Aorta (tissue), 5 donors: Measurements from ENCODE around the gene FAM193B. TPM values are rescaled to one million over a fixed set of nuclear protein-coding genes. Genes with fewer than 3 reads are reported as not detected.
A peak's percentile ranks its signal among the peaks of the same experiment; 100 is the strongest.
"Not testable (repeated sequence)": the region's sequence is repeated elsewhere in the genome, so short reads cannot be mapped to it uniquely, and the experiment has no call there.

Source experiments
- ATAC-seq: fragments of 200-7000 bp; cut with Tn5 transposase; one replicate; pipeline ENCODE4 v1.9.1; 2022; ENCODE audit warnings: moderate library complexity; ENCODE audit not compliant: low FRiP score
- DNase-seq, 2 donors: peaks; one replicate each; pipeline ENCODE4 v3.0.0-alpha.2; 2020
- H3K27ac ChIP-seq, 2 donors: one replicate each; pipeline ENCODE4 v1.5.1; 2013; ENCODE audit warnings: low read length in 2 of 2, mild to moderate bottlenecking in 2 of 2, moderate library complexity in 2 of 2, control low read depth in 1 of 2, inconsistent platforms in 1 of 2, low read depth in 1 of 2
- H3K27me3 ChIP-seq, 2 donors: one replicate each; pipeline ENCODE4 v1.6.1; 2013; ENCODE audit warnings: control low read depth in 1 of 2, low read length in 1 of 2, mild to moderate bottlenecking in 1 of 2, moderate library complexity in 1 of 2; ENCODE audit not compliant: insufficient read depth in 2 of 2, control insufficient read depth in 1 of 2
- H3K36me3 ChIP-seq, 2 donors: one replicate each; pipeline ENCODE4 v1.6.1; 2013; ENCODE audit warnings: control low read depth in 1 of 2, low read length in 1 of 2, mild to moderate bottlenecking in 1 of 2; ENCODE audit not compliant: insufficient read depth in 2 of 2, control insufficient read depth in 1 of 2
- H3K4me1 ChIP-seq, 2 donors: one replicate each; pipeline ENCODE4 v1.6.1; 2013; ENCODE audit warnings: low read length in 2 of 2, control low read depth in 1 of 2, mild to moderate bottlenecking in 1 of 2, moderate library complexity in 1 of 2; ENCODE audit not compliant: insufficient read depth in 2 of 2, control insufficient read depth in 1 of 2
- H3K4me3 ChIP-seq, 2 donors: one replicate each; pipeline ENCODE4 v1.5.1; 2013; ENCODE audit warnings: low read length in 2 of 2, control low read depth in 1 of 2, mild to moderate bottlenecking in 1 of 2
- H3K9me3 ChIP-seq: one replicate; pipeline ENCODE4 v1.6.1; 2013; ENCODE audit warnings: mild to moderate bottlenecking, low read length; ENCODE audit not compliant: control insufficient read depth
- WGBS, 2 donors: extraction: QIAGEN DNeasy Blood & Tissue Kit; methylation state at CpG; one replicate each; pipeline ENCODE4 v1.1.7; 2013; 5-methylcytosine and 5-hydroxymethylcytosine counted together
- intact Hi-C, 2 donors: fragments of 100-400 bp; cut with DNase I; formaldehyde crosslinking; loops; one replicate each; pipeline versions ENCODE4 v1.14.2 to v1.15.0; 2022
- polyA plus RNA-seq, 2 donors: library from polyadenylated mRNA; stranded (reverse); fragments of 200-250 nt; gene quantifications; one replicate each; pipeline ENCODE4 v1.2.3, GENCODE V29; 2013
- total RNA-seq, 2 donors: library from RNA; stranded (reverse); fragmentation: NEBNext Ultra II Directional; extraction: Animal tissue kit (Norgen Biotek cat#: 25700); gene quantifications; one replicate each; pipeline ENCODE4 v1.2.1, GENCODE V29; 2021
- donor health status: healthy with polysubstance abuse.
- donor health status: Bipolar disorder and iron deficiency.
- donor health status: DM: no; HTN: no; CAD: no.
- donor health status: DM: no; HTN: no; CAD: no.
- donor health status: DM: yes; HTN: yes; CAD: no.

The FAM193B gene
- total and polyA plus RNA-seq, 4 donors = 49.5 to 533 (median 90.0) TPM

GRCh38 chr5:177538876-177539275 is 15.5 kb downstream of the FAM193B start:
- DNase-seq = peak in 1 of 2 donors; percentile 71
- intact Hi-C loops = no loop called here
- H3K9me3 ChIP-seq = no peaks in the 10 kb centered on the region
- H3K27ac ChIP-seq = peak overlapping the region; percentile 1 to 89
- H3K36me3 ChIP-seq = peaks cover 0 to 3% of the 10 kb centered on the region in 2 donors
- no peak overlapping the region for H3K4me3 ChIP-seq
- H3K27me3 ChIP-seq = no peaks in the 10 kb centered on the region
- H3K4me1 ChIP-seq = peaks cover 4 to 18% of the 10 kb centered on the region in 2 donors
- 68 to 76% methylated on average over 10 of the region's 10 CpGs for WGBS, 2 donors
- ATAC-seq = no peak

DNA sequence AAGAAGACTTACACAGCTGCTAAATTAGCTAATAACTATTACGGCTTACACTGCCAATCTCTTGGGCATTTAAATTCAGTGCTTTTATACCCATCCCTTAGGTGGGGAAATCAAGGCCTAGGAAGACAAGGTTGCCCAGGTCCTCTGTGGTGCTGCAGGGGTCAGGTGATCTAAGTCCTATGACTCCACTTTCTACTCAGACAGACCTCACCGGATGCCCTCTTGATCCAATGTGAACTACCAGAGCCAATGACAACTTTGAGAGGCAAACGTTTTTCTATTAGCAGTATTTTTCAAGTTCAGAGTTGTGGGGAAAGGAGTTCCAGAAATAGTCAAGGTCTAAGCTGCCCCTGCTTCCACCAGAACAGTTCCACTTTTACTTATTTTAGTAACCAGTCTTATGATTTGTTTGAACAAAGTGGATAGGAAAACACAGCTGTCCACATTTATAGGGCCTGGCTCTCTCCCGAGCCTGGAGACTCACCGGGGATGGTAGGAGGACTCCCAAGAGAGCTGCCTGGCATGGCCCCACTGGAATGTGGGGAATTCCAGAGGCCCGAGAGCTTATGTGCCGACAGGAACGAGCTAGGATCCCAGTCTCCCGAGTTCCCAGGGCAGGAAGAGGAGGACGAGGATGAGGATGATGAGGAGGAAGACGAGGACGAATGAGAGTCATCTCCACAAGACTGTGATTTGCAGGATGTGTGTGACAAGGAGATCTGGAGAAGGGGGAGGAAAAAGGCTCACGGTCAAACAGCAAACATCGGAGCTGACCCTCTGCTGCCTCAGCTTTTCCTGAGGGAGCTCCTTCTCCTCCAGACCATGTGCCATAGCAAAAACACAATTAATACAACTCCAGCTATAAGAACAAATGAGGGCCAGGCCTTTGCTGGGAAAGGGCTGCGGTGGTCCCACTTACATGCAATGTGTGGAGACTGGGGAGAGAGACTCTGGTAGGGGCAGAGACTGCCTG is 16.7 kb downstream of the FAM193B start:
- intact Hi-C loops = no loop called here
- Histone ChIP-seq H3K27me3 (no peaks in the 10 kb centered on the region), H3K36me3 (no peaks in the 10 kb centered on the region), H3K27ac (peak overlapping the region in 1 of 2 donors; percentile 89), H3K9me3 (no peaks in the 10 kb centered on the region), H3K4me1 (peaks cover 3 to 10% of the 10 kb centered on the region in 2 donors), H3K4me3 (no peak overlapping the region)
- 6 to 7% methylated on average over 15 of the region's 15 CpGs for WGBS, 2 donors
- DNase-seq (peak; percentile 87 to 92), ATAC-seq (peak; percentile 76)

- peaks cover 2 to 10% of the 10 kb centered on the region in 2 donors for H3K4me1 ChIP-seq
- no peak overlapping the region for H3K4me3 ChIP-seq
- DNase-seq (peak in 1 of 2 donors; percentile 65), ATAC-seq (no peak)
- intact Hi-C loops = no loop called here
- no peaks in the 10 kb centered on the region for H3K27me3 ChIP-seq
- no peaks in the 10 kb centered on the region for H3K9me3 ChIP-seq
- 79 to 81% methylated on average over 10 of the region's 10 CpGs for WGBS, 2 donors
- peak overlapping the region in 1 of 2 donors; percentile 65 for H3K27ac ChIP-seq
- H3K36me3 ChIP-seq = peaks cover 0 to 2% of the 10 kb centered on the region in 2 donors
Observed at GRCh38 chr5:177536386-177536785, 18.0 kb downstream of the FAM193B start.

DNA sequence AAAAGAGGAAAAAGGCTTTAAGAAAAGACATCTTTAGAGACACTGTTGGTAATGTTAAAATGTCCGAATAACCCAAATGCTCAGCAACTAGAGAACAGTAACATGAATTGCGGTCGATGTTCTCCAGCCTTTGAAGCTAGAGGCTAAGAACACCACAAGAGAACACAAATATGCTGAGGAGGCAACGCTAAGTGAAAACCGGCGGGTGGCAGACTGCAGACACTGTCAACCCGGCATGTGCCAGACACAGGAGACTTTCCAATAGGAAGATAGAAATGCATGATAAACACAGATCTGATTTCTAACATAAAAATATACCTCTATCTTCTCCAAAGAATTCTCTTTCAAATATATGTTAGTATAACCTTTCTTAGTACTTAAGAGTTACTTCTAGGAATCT is 19.2 kb downstream of the FAM193B start:
- no peak overlapping the region for H3K27ac ChIP-seq
- intact Hi-C loops = no loop called here
- DNase-seq (no peak), ATAC-seq (no peak)
- peaks cover 2 to 10% of the 10 kb centered on the region in 2 donors for H3K4me1 ChIP-seq
- no peaks in the 10 kb centered on the region for H3K27me3 ChIP-seq
- H3K36me3 ChIP-seq = peaks cover 0 to 4% of the 10 kb centered on the region in 2 donors
- H3K9me3 ChIP-seq = no peaks in the 10 kb centered on the region
- WGBS, 2 donors = 88% methylated on average over 7 of the region's 7 CpGs
- no peak overlapping the region for H3K4me3 ChIP-seq

- DNase-seq, ATAC-seq, H3K27ac ChIP-seq, H3K36me3 ChIP-seq, H3K27me3 ChIP-seq, H3K4me3 ChIP-seq, H3K9me3 ChIP-seq, intact Hi-C loops, H3K4me1 ChIP-seq: not testable (repeated sequence)
- WGBS, 2 donors = 90 to 91% methylated on average over 7 of the region's 7 CpGs
Observed at GRCh38 chr5:177534433-177534832, 19.9 kb downstream of the FAM193B start.

- 86 to 92% methylated on average over 24 to 27 of the region's 27 CpGs for WGBS, 2 donors
- H3K27ac ChIP-seq = no peak overlapping the region
- intact Hi-C loops = no loop called here
Observed at GRCh38 chr5:177531209-177531940, 23.0 kb downstream of the FAM193B start.

GRCh38 chr5:177530638-177531037 is 23.7 kb downstream of the FAM193B start:
- ATAC-seq (no peak), DNase-seq (peak in 1 of 2 donors; percentile 34)
- WGBS, 2 donors = 69 to 74% methylated on average over 3 of the region's 3 CpGs
- intact Hi-C loops = no loop called here
- no peaks in the 10 kb centered on the region for H3K4me1 ChIP-seq
- no peak overlapping the region for H3K4me3 ChIP-seq
- H3K36me3 ChIP-seq = peaks cover 0 to 8% of the 10 kb centered on the region in 2 donors
- H3K27me3 ChIP-seq = no peaks in the 10 kb centered on the region
- H3K9me3 ChIP-seq = no peaks in the 10 kb centered on the region
- no peak overlapping the region for H3K27ac ChIP-seq

More at GRCh38 chr5:177531209-177531940, 23.0 kb downstream of the FAM193B start:
- no peaks in the 10 kb centered on the region for H3K9me3 ChIP-seq
- no peak overlapping the region for H3K4me3 ChIP-seq
- peaks cover 0 to 3% of the 10 kb centered on the region in 2 donors for H3K4me1 ChIP-seq
- ATAC-seq (no peak), DNase-seq (peak in 1 of 2 donors; percentile 47)
- H3K36me3 ChIP-seq = peaks cover 0 to 8% of the 10 kb centered on the region in 2 donors
- H3K27me3 ChIP-seq = no peaks in the 10 kb centered on the region

DNA sequence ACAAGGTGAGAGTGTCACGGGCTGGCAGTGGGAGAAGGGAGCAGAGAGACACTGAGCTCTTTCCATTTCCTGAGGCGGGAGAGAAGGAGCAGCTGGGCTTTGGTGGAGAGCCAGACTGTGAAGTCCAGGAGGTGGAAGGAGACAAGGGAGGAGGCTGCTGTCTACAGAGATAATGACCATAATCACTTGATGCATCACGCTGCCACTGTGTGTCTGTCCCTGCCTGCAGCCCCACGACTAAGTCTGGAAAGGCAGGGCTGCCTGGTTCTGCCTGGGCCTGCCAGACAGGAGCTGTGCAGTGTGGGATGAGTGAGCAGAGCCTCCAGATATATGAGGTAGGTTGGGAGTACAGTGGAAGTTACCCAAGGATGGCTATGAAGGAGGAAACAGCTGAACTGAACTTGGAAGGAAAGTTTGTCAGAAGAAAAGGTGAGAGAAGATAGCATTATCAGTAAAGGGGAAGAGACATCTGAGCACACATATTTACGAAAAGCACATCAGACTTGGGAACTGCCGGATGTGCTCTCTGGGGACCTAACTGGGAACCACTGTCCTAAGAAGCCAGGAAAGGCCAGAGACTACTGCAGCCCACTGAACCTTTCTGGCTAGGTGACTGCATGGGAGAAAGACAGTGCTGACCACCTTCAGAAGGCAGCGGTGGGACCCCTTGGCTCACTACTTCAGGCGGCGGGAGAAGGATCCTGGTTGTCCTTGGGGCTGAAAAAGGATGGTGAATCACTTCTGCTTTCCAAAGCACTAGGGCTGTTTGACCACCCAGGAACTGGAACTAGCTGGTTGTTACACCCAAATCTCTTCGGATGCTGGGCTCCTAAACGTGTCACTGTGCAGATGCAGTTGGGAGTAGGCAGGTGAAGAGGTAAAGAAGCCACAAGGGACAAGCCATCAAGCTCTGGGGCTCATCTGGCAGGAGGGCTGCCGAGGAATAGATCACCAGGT is 24.8 kb downstream of the FAM193B start:
- Histone ChIP-seq H3K9me3 (no peaks in the 10 kb centered on the region), H3K4me3 (no peak overlapping the region), H3K27ac (no peak overlapping the region), H3K4me1 (no peaks in the 10 kb centered on the region), H3K27me3 (no peaks in the 10 kb centered on the region), H3K36me3 (peaks cover 0 to 8% of the 10 kb centered on the region in 2 donors)
- DNase-seq (peak in 1 of 2 donors; percentile 31), ATAC-seq (no peak)
- 87 to 89% methylated on average over 12 of the region's 12 CpGs for WGBS, 2 donors
- intact Hi-C loops = no loop called here
